SIG-M5 (cell line): ENCODE measurements around the gene THAP2.

Experiments used
- DNase-seq: peaks from one replicate; lab custom pipeline; 2025; lab: John Stamatoyannopoulos, UW

The THAP2 gene

GRCh38 chr12:71703206-71703605, 39.1 kb downstream of the THAP2 start:
- no peak for DNase-seq

GRCh38 chr12:71704920-71705319, 40.8 kb downstream of the THAP2 start:
- no peak for DNase-seq

DNA sequence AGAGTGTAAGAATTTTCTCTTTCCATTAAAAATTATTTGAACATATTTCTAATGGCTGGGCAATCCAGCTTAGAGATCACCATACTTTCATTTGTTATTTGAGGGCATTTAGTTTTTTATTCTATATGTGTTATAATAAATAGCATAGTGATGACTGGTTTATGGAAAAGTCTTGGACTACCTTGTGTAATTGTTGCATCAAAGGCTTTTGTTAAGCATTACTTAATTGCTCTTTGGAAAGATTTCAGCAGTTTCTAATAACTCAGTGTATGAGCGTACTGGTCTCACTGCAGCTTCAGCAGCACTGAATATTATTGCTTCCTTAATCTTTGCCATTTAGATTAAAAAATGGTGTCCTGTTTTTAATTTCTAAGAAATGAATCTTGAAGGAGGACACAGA, 44.6 kb downstream of the THAP2 start:
- DNase-seq: no peak

GRCh38 chr12:71710276-71711125, 46.4 kb downstream of the THAP2 start:
- DNase-seq: no peak

GRCh38 chr12:71718611-71719010, 54.5 kb downstream of the THAP2 start:
- no peak for DNase-seq

- no peak for DNase-seq
These were observed 55.7 kb downstream of the THAP2 start for GRCh38 chr12:71719647-71720370.

DNA sequence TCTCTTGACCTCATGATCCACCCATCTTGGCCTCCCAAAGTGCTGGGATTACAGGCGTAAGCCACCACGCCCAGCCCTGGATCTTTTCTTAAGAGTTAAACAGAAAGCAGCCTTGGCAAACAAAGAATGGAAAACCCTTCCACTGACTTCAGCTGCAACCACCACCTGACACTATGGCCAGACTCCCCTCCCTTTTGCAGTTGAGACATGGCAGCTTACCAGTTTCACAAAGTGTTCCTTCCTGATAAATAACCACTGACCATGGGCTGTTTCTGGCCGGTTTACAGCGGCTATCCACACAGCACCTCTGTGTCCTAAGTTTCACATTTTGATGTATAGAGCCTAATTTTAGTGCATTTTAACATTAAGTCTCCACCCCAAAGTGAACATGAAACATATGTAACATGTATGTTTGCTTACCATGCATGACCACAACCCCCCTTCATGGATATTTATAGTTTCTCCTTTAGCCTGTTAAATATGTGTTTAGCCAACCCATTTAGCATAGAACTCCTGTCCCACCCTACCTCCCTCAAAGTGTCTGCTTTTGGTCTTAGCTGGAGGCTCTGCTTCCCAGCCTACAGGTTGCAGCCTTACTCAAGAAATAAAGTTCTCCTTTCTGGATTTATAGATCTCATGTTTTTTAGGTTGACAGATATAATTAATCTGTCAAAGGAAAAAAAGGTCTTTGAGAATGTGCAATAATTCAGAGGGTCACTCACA, 57.8 kb downstream of the THAP2 start:
- no peak for DNase-seq

DNA sequence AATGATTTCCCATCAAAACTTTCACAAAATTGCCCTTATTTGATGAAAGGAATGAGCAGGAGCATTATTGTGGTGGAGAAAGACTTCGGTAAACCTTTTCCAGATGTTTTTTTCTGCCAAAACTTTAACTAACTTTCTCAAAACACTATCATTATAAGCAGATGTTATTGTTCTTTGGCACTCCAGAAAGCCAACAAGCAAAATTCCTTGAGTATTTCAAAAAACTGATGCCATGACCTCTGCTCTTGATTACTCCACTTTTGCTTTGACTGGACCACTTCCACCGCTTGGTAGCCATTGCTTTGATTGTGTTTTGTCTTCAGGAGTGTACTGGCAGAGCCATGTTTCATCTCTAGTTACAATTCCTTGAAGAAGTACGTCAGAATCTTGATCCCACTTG, 60.9 kb downstream of the THAP2 start:
- no peak for DNase-seq

DNA sequence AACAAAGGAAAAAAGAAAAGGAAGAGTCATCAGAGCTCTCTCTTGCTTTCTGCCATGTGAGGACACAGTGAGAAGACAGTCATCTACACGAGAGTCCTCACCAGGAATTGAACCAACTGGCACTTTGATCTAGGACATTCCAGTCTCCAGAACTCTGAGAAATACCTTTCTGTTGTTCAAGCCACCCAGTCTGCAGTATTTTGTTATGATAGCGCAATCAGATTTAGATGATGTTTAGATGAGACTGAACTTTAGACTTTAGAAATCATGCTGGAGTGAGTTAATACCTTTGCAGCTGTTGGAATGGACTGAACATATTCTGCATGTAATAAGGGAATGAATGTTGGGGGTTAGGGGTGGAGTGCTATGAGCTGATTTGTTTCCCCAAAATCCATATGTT, 62.4 kb downstream of the THAP2 start:
- no peak for DNase-seq

- DNase-seq: no peak
These were observed 63.9 kb downstream of the THAP2 start for GRCh38 chr12:71727958-71728357.
